Muscle layer of duodenum (tissue), 2 donors: ENCODE measurements around the gene RABGAP1L.
"Not testable (repeated sequence)": the region's sequence is repeated elsewhere in the genome, so short reads cannot be mapped to it uniquely, and the experiment has no call there.

Source experiments
- H3K27ac ChIP-seq: one replicate; pipeline ENCODE4 v1.7.0; 2013; ENCODE audit warnings: mild to moderate bottlenecking, low read length
- H3K27me3 ChIP-seq: one replicate; pipeline ENCODE4 v1.7.0; 2013; ENCODE audit warnings: low read depth, mild to moderate bottlenecking, control low read depth, low read length
- H3K36me3 ChIP-seq, 2 donors: one replicate each; pipeline ENCODE4 v1.7.0; 2013; ENCODE audit warnings: low read length in 2 of 2, control low read depth in 1 of 2, mild to moderate bottlenecking in 1 of 2; ENCODE audit not compliant: insufficient read depth in 2 of 2, control insufficient read depth in 1 of 2
- H3K4me1 ChIP-seq, 2 donors: one replicate each; pipeline ENCODE4 v1.7.0; 2013; ENCODE audit warnings: low read length in 2 of 2, mild to moderate bottlenecking in 2 of 2, control low read depth in 1 of 2, moderate library complexity in 1 of 2; ENCODE audit not compliant: insufficient read depth in 2 of 2, control insufficient read depth in 1 of 2
- H3K4me3 ChIP-seq, 2 donors: one replicate each; pipeline ENCODE4 v1.7.0; 2013; ENCODE audit warnings: low read length in 2 of 2, low read depth in 1 of 2, mild to moderate bottlenecking in 1 of 2
- H3K9me3 ChIP-seq, 2 donors: one replicate each; pipeline ENCODE4 v1.7.0; 2013; ENCODE audit warnings: low read length in 2 of 2, control low read depth in 1 of 2, mild to moderate bottlenecking in 1 of 2; ENCODE audit not compliant: control insufficient read depth in 1 of 2
- donor health status: healthy.

The RABGAP1L gene

GRCh38 chr1:174465855-174466254 lies 306.5 kb downstream of the RABGAP1L start:
- no peaks in the 10 kb centered on the region for H3K36me3 ChIP-seq
- no peak overlapping the region for H3K27ac ChIP-seq
- no peaks in the 10 kb centered on the region for H3K4me1 ChIP-seq
- H3K9me3 ChIP-seq = no peaks in the 10 kb centered on the region
- no peaks in the 10 kb centered on the region for H3K27me3 ChIP-seq
- H3K4me3 ChIP-seq = no peak overlapping the region

DNA sequence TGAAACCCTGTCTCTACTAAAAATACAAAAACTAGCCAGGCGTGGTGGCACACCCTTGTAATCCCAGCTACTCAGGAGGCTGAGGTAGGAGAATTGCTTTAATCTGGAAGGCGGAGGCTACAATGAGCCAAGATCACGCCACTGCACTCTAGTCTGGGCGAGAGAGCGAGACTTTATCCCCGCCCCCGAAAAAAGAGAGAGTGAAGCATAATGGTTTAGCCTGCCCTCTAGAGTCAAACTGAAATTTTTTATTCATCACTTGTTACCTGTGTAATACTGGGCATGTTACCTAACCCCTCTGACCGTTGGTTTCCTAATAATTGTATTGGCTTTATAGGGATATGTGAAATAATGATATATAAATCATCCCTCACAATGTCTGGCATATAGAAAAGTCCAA lies 307.3 kb downstream of the RABGAP1L start:
- H3K27ac ChIP-seq = no peak overlapping the region
- H3K36me3 ChIP-seq = no peaks in the 10 kb centered on the region
- no peaks in the 10 kb centered on the region for H3K9me3 ChIP-seq
- H3K4me1 ChIP-seq = no peaks in the 10 kb centered on the region
- H3K4me3 ChIP-seq = no peak overlapping the region
- no peaks in the 10 kb centered on the region for H3K27me3 ChIP-seq

DNA sequence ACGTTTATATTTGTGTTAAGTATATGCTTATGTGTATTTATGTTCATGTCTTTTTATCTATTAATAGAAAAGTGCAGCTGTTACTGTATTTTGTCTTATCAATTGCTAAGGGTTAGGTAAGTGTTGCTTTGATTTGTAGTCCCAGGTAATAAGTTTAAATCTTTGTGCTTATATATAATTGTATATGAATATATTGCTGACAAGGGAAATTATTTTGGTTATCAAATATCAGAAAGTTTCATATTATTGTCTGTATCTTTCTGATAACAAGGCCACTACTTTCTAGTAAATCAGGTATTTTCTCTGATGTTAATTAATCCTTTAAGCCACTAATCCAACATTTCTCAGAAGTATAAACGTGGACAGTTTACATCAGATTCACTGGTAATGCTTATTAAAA lies 309.7 kb downstream of the RABGAP1L start:
- H3K9me3 ChIP-seq = no peaks in the 10 kb centered on the region
- no peaks in the 10 kb centered on the region for H3K27me3 ChIP-seq
- H3K36me3 ChIP-seq = no peaks in the 10 kb centered on the region
- no peak overlapping the region for H3K4me3 ChIP-seq
- H3K4me1 ChIP-seq = no peaks in the 10 kb centered on the region
- no peak overlapping the region for H3K27ac ChIP-seq

DNA sequence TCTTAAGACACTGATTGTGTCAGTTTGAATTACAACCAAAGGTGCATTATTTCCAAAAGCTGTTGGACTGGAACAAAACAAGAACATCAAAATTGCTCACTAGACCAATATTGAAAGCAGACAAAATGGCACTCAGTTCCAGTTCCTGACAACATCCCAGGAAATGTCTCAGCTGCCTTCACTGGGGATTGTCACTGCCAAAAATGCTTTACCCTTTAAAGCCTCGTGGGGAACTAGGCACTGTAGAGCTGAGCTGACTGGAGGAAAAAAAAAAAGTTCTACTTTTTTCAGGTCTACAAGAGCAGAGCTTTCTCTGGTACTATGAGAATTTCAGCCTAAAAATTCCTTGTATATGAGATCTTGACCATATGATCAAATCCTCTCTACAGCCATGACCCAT lies 310.4 kb downstream of the RABGAP1L start:
- no peak overlapping the region for H3K4me3 ChIP-seq
- H3K36me3 ChIP-seq = no peaks in the 10 kb centered on the region
- no peak overlapping the region for H3K27ac ChIP-seq
- no peaks in the 10 kb centered on the region for H3K9me3 ChIP-seq
- no peaks in the 10 kb centered on the region for H3K27me3 ChIP-seq
- H3K4me1 ChIP-seq = no peaks in the 10 kb centered on the region

DNA sequence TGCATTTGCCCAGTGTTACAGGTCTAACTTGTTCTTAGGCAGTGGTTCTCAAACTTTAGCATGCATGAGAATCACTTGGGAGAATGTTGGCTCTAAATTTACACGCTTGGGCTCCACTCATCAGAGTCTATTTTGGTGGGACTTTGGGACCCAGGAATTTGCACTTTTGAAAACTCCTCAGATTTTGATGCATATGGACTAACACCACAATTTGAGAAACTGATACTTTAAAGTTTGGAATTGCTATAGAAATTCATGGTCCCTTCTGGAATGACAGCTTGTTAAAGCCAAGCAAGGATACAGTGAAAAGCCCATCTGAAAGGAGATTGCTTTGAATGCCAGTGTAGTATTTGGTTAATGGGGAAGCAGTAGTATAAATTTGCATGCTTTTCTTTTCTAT lies 320.0 kb downstream of the RABGAP1L start:
- Histone ChIP-seq H3K4me1 (no peaks in the 10 kb centered on the region), H3K27ac (no peak overlapping the region), H3K36me3 (no peaks in the 10 kb centered on the region), H3K4me3 (no peak overlapping the region), H3K27me3 (no peaks in the 10 kb centered on the region), H3K9me3 (no peaks in the 10 kb centered on the region)

DNA sequence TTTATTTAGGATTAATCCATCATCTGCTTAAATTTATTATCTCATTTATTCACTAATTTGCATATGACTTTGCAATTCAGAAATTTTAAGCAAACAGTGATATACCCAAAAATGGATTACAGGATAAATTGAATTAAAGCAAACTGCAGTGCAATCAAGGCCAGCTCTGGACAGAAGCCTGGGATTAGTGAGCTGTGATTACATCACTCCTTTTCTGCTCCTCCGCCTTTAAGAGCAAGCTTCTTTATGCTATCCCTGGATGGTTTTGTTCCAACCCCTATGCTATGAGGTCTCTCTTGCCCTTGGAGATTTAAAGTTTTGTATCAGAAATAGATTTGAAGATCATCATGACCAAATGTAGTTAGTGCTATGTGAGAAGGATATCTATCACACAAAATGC lies 321.0 kb downstream of the RABGAP1L start:
- no peaks in the 10 kb centered on the region for H3K9me3 ChIP-seq
- H3K4me1 ChIP-seq = no peaks in the 10 kb centered on the region
- H3K27ac ChIP-seq = no peak overlapping the region
- H3K36me3 ChIP-seq = no peaks in the 10 kb centered on the region
- H3K27me3 ChIP-seq = no peaks in the 10 kb centered on the region
- H3K4me3 ChIP-seq = no peak overlapping the region

DNA sequence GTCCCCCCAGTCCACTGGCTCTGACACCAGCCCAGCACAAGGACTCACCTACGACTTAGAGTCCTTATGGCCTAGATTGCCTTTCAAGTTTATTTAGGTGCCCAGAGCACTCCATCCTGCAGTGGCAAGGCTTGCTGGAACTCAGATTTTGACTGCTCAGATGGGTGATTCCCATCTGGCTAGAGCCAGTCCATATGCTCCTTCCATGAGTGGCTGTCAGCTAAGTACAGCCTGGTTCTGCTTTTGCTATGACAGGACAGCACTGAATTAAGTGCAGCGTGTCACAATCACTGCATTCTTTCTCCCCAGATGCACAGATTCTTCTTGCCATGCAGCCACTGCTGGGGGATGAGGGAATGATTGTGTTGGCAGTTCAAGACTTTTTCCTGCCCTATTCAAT lies 332.3 kb downstream of the RABGAP1L start:
- no peaks in the 10 kb centered on the region for H3K27me3 ChIP-seq

DNA sequence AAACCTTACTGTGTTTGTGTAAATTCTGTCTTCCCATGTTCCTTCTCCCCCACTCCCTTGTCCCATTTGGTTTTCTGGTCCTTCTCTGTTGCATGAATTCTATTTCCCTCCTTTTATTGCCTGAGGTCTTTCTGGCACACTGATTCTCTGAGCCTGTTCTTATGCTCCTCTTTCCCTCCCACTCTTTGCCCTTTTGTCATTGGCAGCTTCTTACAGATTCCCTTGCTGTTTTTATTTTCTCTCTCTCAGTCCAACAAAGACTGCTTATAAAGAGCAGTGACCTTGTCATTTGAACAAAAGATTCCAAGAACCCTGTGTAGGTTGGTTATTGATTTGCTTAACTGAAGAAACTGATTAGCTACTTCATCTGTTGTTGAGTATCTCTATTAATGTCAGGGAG lies 338.2 kb downstream of the RABGAP1L start:
- no peaks in the 10 kb centered on the region for H3K27me3 ChIP-seq
- H3K4me1 ChIP-seq = no peaks in the 10 kb centered on the region
- H3K9me3 ChIP-seq = no peaks in the 10 kb centered on the region
- no peak overlapping the region for H3K4me3 ChIP-seq
- no peak overlapping the region for H3K27ac ChIP-seq
- H3K36me3 ChIP-seq = no peaks in the 10 kb centered on the region

More for the DNA sequence above, 332.3 kb downstream of the RABGAP1L start:
- Histone ChIP-seq H3K36me3 (no peaks in the 10 kb centered on the region), H3K4me3 (no peak overlapping the region), H3K4me1 (no peaks in the 10 kb centered on the region), H3K27ac (no peak overlapping the region), H3K9me3 (no peaks in the 10 kb centered on the region)

- H3K27me3 ChIP-seq, H3K27ac ChIP-seq, H3K4me1 ChIP-seq, H3K36me3 ChIP-seq, H3K4me3 ChIP-seq, H3K9me3 ChIP-seq: not testable (repeated sequence)
These were observed 357.4 kb downstream of the RABGAP1L start for GRCh38 chr1:174516755-174517154.

- Histone ChIP-seq H3K27me3 (no peaks in the 10 kb centered on the region), H3K27ac (no peak overlapping the region), H3K9me3 (peaks cover 0 to 9% of the 10 kb centered on the region in 2 donors), H3K36me3 (no peaks in the 10 kb centered on the region), H3K4me1 (no peaks in the 10 kb centered on the region), H3K4me3 (no peak overlapping the region)
These were observed 360.5 kb downstream of the RABGAP1L start for GRCh38 chr1:174519844-174520243.

DNA sequence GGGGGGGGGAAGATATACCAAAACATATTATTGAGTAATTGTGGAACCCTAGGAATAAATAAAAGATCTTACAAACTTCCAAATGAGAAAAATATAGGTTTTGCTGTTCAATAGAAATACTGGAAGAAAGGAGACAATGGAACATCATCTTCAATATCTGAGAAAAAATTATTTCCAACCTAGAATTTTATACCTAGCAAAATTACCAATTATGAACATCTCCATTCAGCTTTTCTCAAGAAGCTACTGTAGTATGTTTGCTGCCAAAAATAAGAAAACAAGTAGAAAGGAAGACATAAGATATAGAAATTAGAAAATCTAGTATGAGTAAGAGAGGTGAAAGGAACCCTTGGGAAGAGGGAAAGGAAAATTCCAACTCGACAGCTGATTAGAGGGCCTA lies 372.4 kb downstream of the RABGAP1L start:
- no peaks in the 10 kb centered on the region for H3K4me1 ChIP-seq
- no peak overlapping the region for H3K27ac ChIP-seq

DNA sequence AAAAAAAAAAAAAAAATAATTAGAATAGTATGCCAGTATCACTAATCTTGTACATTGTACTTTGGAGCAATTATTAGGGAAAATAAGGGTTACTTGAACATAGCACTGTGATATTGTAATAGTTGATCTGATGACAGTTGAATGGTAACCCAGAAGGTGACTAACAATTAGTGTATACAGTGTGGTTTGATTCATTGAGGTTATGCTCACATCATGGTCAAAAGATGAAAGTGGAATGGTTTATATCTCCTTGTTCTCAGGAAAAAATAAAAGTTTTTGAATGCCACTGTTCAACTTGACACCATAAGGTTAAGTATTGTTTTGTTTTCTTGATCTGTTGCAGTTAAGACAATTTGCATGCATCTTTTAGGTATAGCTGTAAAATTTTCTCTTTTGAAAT lies 375.5 kb downstream of the RABGAP1L start:
- H3K9me3 ChIP-seq = peaks cover 10 to 14% of the 10 kb centered on the region in 2 donors
- no peaks in the 10 kb centered on the region for H3K4me1 ChIP-seq
- no peak overlapping the region for H3K4me3 ChIP-seq
- no peaks in the 10 kb centered on the region for H3K36me3 ChIP-seq
- no peaks in the 10 kb centered on the region for H3K27me3 ChIP-seq
- H3K27ac ChIP-seq = no peak overlapping the region

More for the DNA sequence above, 372.4 kb downstream of the RABGAP1L start:
- Histone ChIP-seq H3K9me3 (peaks cover 10 to 14% of the 10 kb centered on the region in 2 donors), H3K4me3 (no peak overlapping the region), H3K36me3 (no peaks in the 10 kb centered on the region), H3K27me3 (no peaks in the 10 kb centered on the region)
